Hepatocyte (in vitro differentiated cells): ENCODE measurements around the gene PRLHR. TPM values are rescaled to one million over a fixed set of nuclear protein-coding genes. Genes with fewer than 3 reads are reported as not detected.

ENCODE experiments used
- DNase-seq: peaks from one replicate; pipeline ENCODE4 v3.0.0-alpha.2; 2016; ENCODE audit warnings: low spot score
- H2AFZ ChIP-seq: fragments of 200-600 bp; sonication (generic); 2 replicates; pipeline ENCODE4 v1.6.0; 2016; ENCODE audit warnings: antibody characterized with exemption, mild to moderate bottlenecking
- H3K27ac ChIP-seq: fragments of 200-600 bp; sonication (generic); 2 replicates; pipeline ENCODE4 v1.5.1; 2016; ENCODE audit warnings: mild to moderate bottlenecking
- H3K27me3 ChIP-seq: fragments of 200-600 bp; sonication (generic); 2 replicates; pipeline ENCODE4 v1.6.1; 2016
- H3K36me3 ChIP-seq: fragments of 200-600 bp; sonication (generic); replicated peaks from 2 replicates; pipeline ENCODE4 v1.5.1; 2016; ENCODE audit warnings: low read depth; ENCODE audit not compliant: insufficient read depth
- H3K4me1 ChIP-seq: fragments of 200-600 bp; sonication (generic); 2 replicates; pipeline ENCODE4 v1.5.1; 2016; ENCODE audit warnings: mild to moderate bottlenecking, moderate library complexity; ENCODE audit not compliant: insufficient read depth
- H3K4me2 ChIP-seq: fragments of 200-600 bp; sonication (generic); 2 replicates; pipeline ENCODE4 v1.6.0; 2016
- H3K4me3 ChIP-seq: fragments of 200-600 bp; sonication (generic); 2 replicates; pipeline ENCODE4 v1.5.1; 2016; ENCODE audit warnings: mild to moderate bottlenecking
- H3K79me2 ChIP-seq: fragments of 200-600 bp; sonication (generic); 2 replicates; pipeline ENCODE4 v1.6.0; 2017; ENCODE audit warnings: mild to moderate bottlenecking
- H3K9me2 ChIP-seq: fragments of 200-600 bp; sonication (generic); replicated peaks from 2 replicates; pipeline ENCODE4 v1.6.0; 2017; ENCODE audit warnings: mild to moderate bottlenecking; ENCODE audit not compliant: insufficient read depth
- H3K9me3 ChIP-seq: fragments of 200-600 bp; sonication (generic); 2 replicates; pipeline ENCODE4 v1.5.1; 2016; ENCODE audit warnings: low read depth, mild to moderate bottlenecking
- H4K20me1 ChIP-seq: fragments of 200-600 bp; sonication (generic); 2 replicates; pipeline ENCODE4 v1.6.0; 2016; ENCODE audit warnings: mild to moderate bottlenecking; ENCODE audit not compliant: insufficient read depth, poor library complexity, severe bottlenecking
- EZH2 ChIP-seq: fragments of 200-600 bp; sonication (generic); IDR thresholded peaks from 2 replicates; pipeline ENCODE4 v1.6.1; 2016; ENCODE audit warnings: antibody characterized with exemption, mild to moderate bottlenecking, borderline replicate concordance
- EZH2phosphoT487 ChIP-seq: fragments of 200-600 bp; sonication (generic); IDR thresholded peaks from one replicate; pipeline ENCODE4 v1.6.1; 2018; ENCODE audit warnings: antibody characterized with exemption, mild to moderate bottlenecking, low read depth, moderate library complexity; ENCODE audit not compliant: unreplicated experiment, severe bottlenecking
- WGBS: methylation state at CpG from one replicate; pipeline ENCODE4 v1.1.6; 2016; ENCODE audit warnings: low lambda C conversion rate; ENCODE audit errors: missing lambda C conversion rate; 5-methylcytosine and 5-hydroxymethylcytosine counted together
- polyA plus RNA-seq: library from polyadenylated mRNA; unstranded; fragments of >200 nt; fragmentation: Nextera tagmentation; extraction: Ambion mirVana; gene quantifications from 2 replicates; pipeline ENCODE4 v1.2.1, GENCODE V29; 2016
- total RNA-seq: library from RNA; depleted of rRNA; stranded (reverse); fragments of >200 nt; gene quantifications from 2 replicates; pipeline ENCODE4 v1.2.3, GENCODE V29; 2014
- TF ChIP-seq, protein P1 (sequence below): fragments of 200-600 bp; sonication (generic); IDR thresholded peaks from 2 replicates; pipeline ENCODE4 v1.5.1; 2016; ENCODE audit warnings: antibody characterized with exemption, mild to moderate bottlenecking; ENCODE audit not compliant: poor library complexity

The PRLHR gene
- total and polyA plus RNA-seq, 2 experiments from 2014 or later = not detected

GRCh38 chr10:118584181-118584954, 11.1 kb downstream of the PRLHR start:
- TF ChIP-seq, protein P1, sequence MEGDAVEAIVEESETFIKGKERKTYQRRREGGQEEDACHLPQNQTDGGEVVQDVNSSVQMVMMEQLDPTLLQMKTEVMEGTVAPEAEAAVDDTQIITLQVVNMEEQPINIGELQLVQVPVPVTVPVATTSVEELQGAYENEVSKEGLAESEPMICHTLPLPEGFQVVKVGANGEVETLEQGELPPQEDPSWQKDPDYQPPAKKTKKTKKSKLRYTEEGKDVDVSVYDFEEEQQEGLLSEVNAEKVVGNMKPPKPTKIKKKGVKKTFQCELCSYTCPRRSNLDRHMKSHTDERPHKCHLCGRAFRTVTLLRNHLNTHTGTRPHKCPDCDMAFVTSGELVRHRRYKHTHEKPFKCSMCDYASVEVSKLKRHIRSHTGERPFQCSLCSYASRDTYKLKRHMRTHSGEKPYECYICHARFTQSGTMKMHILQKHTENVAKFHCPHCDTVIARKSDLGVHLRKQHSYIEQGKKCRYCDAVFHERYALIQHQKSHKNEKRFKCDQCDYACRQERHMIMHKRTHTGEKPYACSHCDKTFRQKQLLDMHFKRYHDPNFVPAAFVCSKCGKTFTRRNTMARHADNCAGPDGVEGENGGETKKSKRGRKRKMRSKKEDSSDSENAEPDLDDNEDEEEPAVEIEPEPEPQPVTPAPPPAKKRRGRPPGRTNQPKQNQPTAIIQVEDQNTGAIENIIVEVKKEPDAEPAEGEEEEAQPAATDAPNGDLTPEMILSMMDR = no peak
- TF ChIP-seq EZH2 (no peak), EZH2phosphoT487 (no peak)
- Histone ChIP-seq H3K79me2 (no peaks in the 10 kb centered on the region), H2AFZ (no peak overlapping the region), H3K4me1 (no peaks in the 10 kb centered on the region), H3K9me3 (no peaks in the 10 kb centered on the region), H3K4me3 (no peak overlapping the region), H3K36me3 (no peaks in the 10 kb centered on the region), H3K27ac (no peak overlapping the region), H3K4me2 (no peak overlapping the region), H3K9me2 (no peaks in the 10 kb centered on the region), H3K27me3 (peaks cover 14% of the 10 kb centered on the region), H4K20me1 (no peaks in the 10 kb centered on the region)
- WGBS = 84% methylated on average over 6 of the region's 6 CpGs
- DNase-seq = no peak

GRCh38 chr10:118583611-118584010, 11.8 kb downstream of the PRLHR start:
- WGBS = 92% methylated on average over 5 of the region's 5 CpGs
- H3K36me3 ChIP-seq = no peaks in the 10 kb centered on the region
- peaks cover 9% of the 10 kb centered on the region for H3K27me3 ChIP-seq
- H2AFZ ChIP-seq = no peak overlapping the region
- no peaks in the 10 kb centered on the region for H3K9me3 ChIP-seq
- no peak for DNase-seq
- no peaks in the 10 kb centered on the region for H3K9me2 ChIP-seq
- H4K20me1 ChIP-seq = no peaks in the 10 kb centered on the region
- no peak overlapping the region for H3K4me3 ChIP-seq
- H3K4me1 ChIP-seq = no peaks in the 10 kb centered on the region
- no peaks in the 10 kb centered on the region for H3K79me2 ChIP-seq
- H3K27ac ChIP-seq = no peak overlapping the region
- H3K4me2 ChIP-seq = no peak overlapping the region
- TF ChIP-seq EZH2 (no peak), EZH2phosphoT487 (no peak)
- TF ChIP-seq, protein P1 = no peak

DNA sequence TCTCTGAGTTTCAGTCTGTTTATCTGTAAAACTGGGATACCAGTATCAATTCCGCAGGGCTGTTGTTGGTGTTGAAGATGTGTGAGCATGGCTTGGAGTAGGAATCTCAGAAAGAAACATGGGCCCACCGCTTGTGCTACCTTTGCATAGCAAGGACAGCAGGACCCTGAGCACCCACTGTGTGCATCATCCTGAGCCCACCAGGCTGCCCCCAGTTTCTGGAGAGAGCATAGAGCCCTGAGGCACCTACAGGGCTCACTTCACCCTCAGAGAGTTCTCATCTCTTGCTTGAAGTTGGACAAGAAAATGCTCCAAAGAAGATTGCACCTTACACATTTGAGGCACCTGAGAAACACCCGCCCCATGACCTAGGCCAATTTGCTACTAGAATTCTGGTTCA, 12.9 kb downstream of the PRLHR start:
- Histone ChIP-seq H3K27ac (no peak overlapping the region), H3K9me2 (no peaks in the 10 kb centered on the region), H3K4me1 (no peaks in the 10 kb centered on the region), H2AFZ (no peak overlapping the region), H3K9me3 (no peaks in the 10 kb centered on the region), H4K20me1 (no peaks in the 10 kb centered on the region), H3K27me3 (peaks cover 13% of the 10 kb centered on the region), H3K36me3 (no peaks in the 10 kb centered on the region), H3K4me3 (no peak overlapping the region), H3K79me2 (no peaks in the 10 kb centered on the region), H3K4me2 (no peak overlapping the region)
- DNase-seq = no peak
- WGBS = 95% methylated on average over 3 of the region's 3 CpGs
- TF ChIP-seq EZH2 = no peak
- TF ChIP-seq, protein P1 = no peak
- no peak for TF ChIP-seq EZH2phosphoT487
